ENCODE results near the gene ULK2. TPM values are rescaled to one million over a fixed set of nuclear protein-coding genes. Genes with fewer than 3 reads are reported as not detected.

ULK2 gene
- 9.4 TPM for polyA plus RNA-seq (2013, experiment 1 of 2)
- 9.0 TPM for polyA plus RNA-seq (2013, experiment 2 of 2)

DNA sequence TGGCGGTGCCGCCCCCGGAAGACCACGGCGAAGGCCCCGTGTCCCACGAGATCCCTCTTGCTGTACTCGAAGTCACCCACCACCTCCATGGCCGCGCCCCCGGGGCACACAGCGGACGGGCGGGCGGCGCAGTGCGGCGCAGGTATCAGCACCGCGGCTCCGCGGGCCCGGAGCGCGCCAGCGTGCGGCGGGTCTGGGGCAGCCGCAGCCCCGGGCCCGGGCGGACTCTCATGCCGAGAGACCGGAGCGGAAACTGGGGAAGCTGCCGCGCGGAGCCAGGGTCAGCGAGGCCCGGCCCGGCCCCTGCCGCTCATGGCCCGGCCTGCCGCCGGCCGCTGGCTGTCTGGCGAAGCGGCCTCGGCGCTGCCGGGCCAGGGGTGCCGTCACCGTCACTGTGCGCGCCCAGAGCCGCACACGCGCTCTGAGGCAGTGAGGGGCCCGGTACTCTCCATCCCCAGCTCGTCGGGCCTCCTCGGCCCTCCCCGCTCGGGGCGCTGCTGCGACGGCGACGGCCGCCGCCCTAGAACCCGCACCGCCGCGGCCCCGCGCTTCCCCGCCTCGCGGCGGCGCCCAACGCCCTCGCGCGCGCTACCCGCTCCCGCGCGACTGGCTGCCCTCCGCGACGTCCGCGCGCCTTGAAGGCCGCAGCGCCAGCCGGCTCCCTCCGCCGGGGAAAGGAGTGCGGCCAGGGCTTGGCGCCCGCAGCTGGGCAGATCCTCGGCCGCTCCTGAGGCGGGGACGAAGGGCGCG lies at the start of gene ULK2:
Gene ULK2, minus strand, starts transcription at position 608 of the 750 bp plus-strand sequence. Its CDS starts 519 bp downstream, at position 89.
- Histone ChIP-seq H2AFZ (ENCODE audit: low read depth, low read length) (peak within 1 kb of the TSS; percentile 89), H3K9me3 (ENCODE audit: control insufficient read depth, low read length) (no peaks in the 10 kb centered on the region), H3K23ac (ENCODE audit: low read length in 2 of 2) (peak within 1 kb of the TSS in 1 of 2 experiments; percentile 42), H2AK5ac (ENCODE audit: low read length, severe bottlenecking) (no peak within 1 kb of the TSS), H3K4me1 (ENCODE audit: control insufficient read depth, insufficient read depth, low read depth, low read length) (peaks cover 7% of the 10 kb centered on the region), H2BK5ac (ENCODE audit: low read depth, low read length, poor library complexity, severe bottlenecking) (no peak within 1 kb of the TSS), H2BK12ac (ENCODE audit: low read length in 2 of 2) (peak within 1 kb of the TSS in 1 of 2 experiments; percentile 26), H3K27me3 (ENCODE audit: control insufficient read depth in 1 of 2, insufficient read depth in 1 of 2, low read length in 2 of 2) (no peaks in the 10 kb centered on the region), H3K4ac (ENCODE audit: low read depth in 1 of 2, low read length in 2 of 2) (peak within 1 kb of the TSS; percentile 90 to 91), H3K14ac (ENCODE audit: low read length in 2 of 2) (peak within 1 kb of the TSS; percentile 89 to 97), H3K18ac (ENCODE audit: low read depth in 1 of 2, low read length in 2 of 2) (peak within 1 kb of the TSS; percentile 90 to 93), H2BK120ac (ENCODE audit: low read depth, low read length) (peak within 1 kb of the TSS; percentile 49), H3K27ac (ENCODE audit: low read length, poor library complexity, severe bottlenecking) (no peak within 1 kb of the TSS), H3K4me2 (ENCODE audit: low read length, poor library complexity, severe bottlenecking) (peak within 1 kb of the TSS; percentile 63), H3K79me1 (replicated peaks; ENCODE audit: low read length, poor library complexity, severe bottlenecking) (peaks cover 11% of the 10 kb centered on the region), H3K9ac (ENCODE audit: low read length) (peak within 1 kb of the TSS; percentile 87), H4K91ac (ENCODE audit: low read length) (peak within 1 kb of the TSS; percentile 97), H3K4me3 (ENCODE audit: insufficient read depth in 1 of 2, low read depth in 1 of 2, low read length in 2 of 2) (peak within 1 kb of the TSS; percentile 82 to 91), H2BK15ac (ENCODE audit: low read depth, poor library complexity, severe bottlenecking) (peak within 1 kb of the TSS; percentile 93), H4K8ac (ENCODE audit: low read length) (peak within 1 kb of the TSS; percentile 97), H3K36me3 (ENCODE audit: control insufficient read depth in 1 of 2, insufficient read depth in 2 of 2, low read depth in 1 of 2, low read length in 2 of 2) (peaks cover 0 to 13% of the 10 kb centered on the region in 2 experiments)
- WGBS: under 1% methylated on average over 99 of the region's 111 CpGs
- peak; percentile 72 for DNase-seq

- no peak overlapping the region for H2BK12ac ChIP-seq (ENCODE audit: low read length in 2 of 2)
- H2AFZ ChIP-seq (ENCODE audit: low read depth, low read length): no peak overlapping the region
- no peak overlapping the region for H2BK15ac ChIP-seq (ENCODE audit: low read depth, poor library complexity, severe bottlenecking)
- no peak for DNase-seq
- no peak overlapping the region for H3K9ac ChIP-seq (ENCODE audit: low read length)
- no peaks in the 10 kb centered on the region for H3K27me3 ChIP-seq (ENCODE audit: control insufficient read depth in 1 of 2, insufficient read depth in 1 of 2, low read length in 2 of 2)
- H3K4me3 ChIP-seq (ENCODE audit: insufficient read depth in 1 of 2, low read depth in 1 of 2, low read length in 2 of 2): no peak overlapping the region
- H3K4me1 ChIP-seq (ENCODE audit: control insufficient read depth, insufficient read depth, low read depth, low read length): peaks cover 3% of the 10 kb centered on the region
- H3K27ac ChIP-seq (ENCODE audit: low read length, poor library complexity, severe bottlenecking): no peak overlapping the region
- H4K8ac ChIP-seq (ENCODE audit: low read length): no peak overlapping the region
- H3K14ac ChIP-seq (ENCODE audit: low read length in 2 of 2): no peak overlapping the region
- no peak overlapping the region for H3K23ac ChIP-seq (ENCODE audit: low read length in 2 of 2)
- no peak overlapping the region for H3K18ac ChIP-seq (ENCODE audit: low read depth in 1 of 2, low read length in 2 of 2)
- peaks cover 15% of the 10 kb centered on the region for H3K79me1 ChIP-seq (replicated peaks; ENCODE audit: low read length, poor library complexity, severe bottlenecking)
- no peak overlapping the region for H2BK5ac ChIP-seq (ENCODE audit: low read depth, low read length, poor library complexity, severe bottlenecking)
- no peaks in the 10 kb centered on the region for H3K9me3 ChIP-seq (ENCODE audit: control insufficient read depth, low read length)
- H3K4me2 ChIP-seq (ENCODE audit: low read length, poor library complexity, severe bottlenecking): no peak overlapping the region
- no peak overlapping the region for H2AK5ac ChIP-seq (ENCODE audit: low read length, severe bottlenecking)
- no peak overlapping the region for H4K91ac ChIP-seq (ENCODE audit: low read length)
- WGBS: 94% methylated on average over 2 of the region's 2 CpGs
- H3K36me3 ChIP-seq (ENCODE audit: control insufficient read depth in 1 of 2, insufficient read depth in 2 of 2, low read depth in 1 of 2, low read length in 2 of 2): peaks cover 36 to 83% of the 10 kb centered on the region in 2 experiments
- H3K4ac ChIP-seq (ENCODE audit: low read depth in 1 of 2, low read length in 2 of 2): no peak overlapping the region
- no peak overlapping the region for H2BK120ac ChIP-seq (ENCODE audit: low read depth, low read length)
Observed at GRCh38 chr17:19915245-19915978, 47.7 kb upstream of the ULK2 start.

GRCh38 chr17:19911033-19911432 lies 43.3 kb upstream of the ULK2 start:
- Histone ChIP-seq H3K79me1 (replicated peaks; ENCODE audit: low read length, poor library complexity, severe bottlenecking) (peaks cover 13% of the 10 kb centered on the region), H3K27ac (ENCODE audit: low read length, poor library complexity, severe bottlenecking) (no peak overlapping the region), H2AK5ac (ENCODE audit: low read length, severe bottlenecking) (no peak overlapping the region), H3K23ac (ENCODE audit: low read length in 2 of 2) (no peak overlapping the region), H2BK12ac (ENCODE audit: low read length in 2 of 2) (no peak overlapping the region), H3K4me2 (ENCODE audit: low read length, poor library complexity, severe bottlenecking) (no peak overlapping the region), H2BK5ac (ENCODE audit: low read depth, low read length, poor library complexity, severe bottlenecking) (no peak overlapping the region), H3K27me3 (ENCODE audit: control insufficient read depth in 1 of 2, insufficient read depth in 1 of 2, low read length in 2 of 2) (no peaks in the 10 kb centered on the region), H3K9ac (ENCODE audit: low read length) (no peak overlapping the region), H4K91ac (ENCODE audit: low read length) (no peak overlapping the region), H2BK120ac (ENCODE audit: low read depth, low read length) (no peak overlapping the region), H3K14ac (ENCODE audit: low read length in 2 of 2) (no peak overlapping the region), H3K36me3 (ENCODE audit: control insufficient read depth in 1 of 2, insufficient read depth in 2 of 2, low read depth in 1 of 2, low read length in 2 of 2) (peaks cover 26 to 89% of the 10 kb centered on the region in 2 experiments), H2BK15ac (ENCODE audit: low read depth, poor library complexity, severe bottlenecking) (no peak overlapping the region), H3K18ac (ENCODE audit: low read depth in 1 of 2, low read length in 2 of 2) (no peak overlapping the region), H3K4me3 (ENCODE audit: insufficient read depth in 1 of 2, low read depth in 1 of 2, low read length in 2 of 2) (no peak overlapping the region), H3K4me1 (ENCODE audit: control insufficient read depth, insufficient read depth, low read depth, low read length) (peaks cover 3% of the 10 kb centered on the region), H2AFZ (ENCODE audit: low read depth, low read length) (no peak overlapping the region), H3K4ac (ENCODE audit: low read depth in 1 of 2, low read length in 2 of 2) (no peak overlapping the region), H4K8ac (ENCODE audit: low read length) (no peak overlapping the region), H3K9me3 (ENCODE audit: control insufficient read depth, low read length) (no peaks in the 10 kb centered on the region)
- WGBS: 94% methylated on average over 2 of the region's 2 CpGs
- no peak for DNase-seq

DNA sequence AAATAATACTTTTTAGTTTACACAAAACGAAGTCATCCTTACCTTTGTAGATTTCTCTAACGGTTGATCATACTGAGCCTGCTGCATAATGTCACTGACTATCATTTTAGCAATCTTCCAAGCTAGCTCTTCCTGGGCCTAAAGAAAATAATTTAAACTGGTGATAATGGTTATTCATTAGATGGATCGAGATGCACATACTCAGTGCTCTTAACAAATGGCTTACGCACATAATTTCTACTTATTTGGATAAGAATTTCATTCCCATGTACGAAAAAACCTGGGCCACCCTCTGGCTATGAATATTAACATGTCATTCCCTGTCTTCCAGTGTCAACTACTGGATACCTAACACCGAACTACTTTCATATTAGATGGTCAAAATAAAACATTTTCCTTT lies 41.4 kb upstream of the ULK2 start:
- no peak for DNase-seq
- Histone ChIP-seq H3K4me1 (ENCODE audit: control insufficient read depth, insufficient read depth, low read depth, low read length) (no peaks in the 10 kb centered on the region), H2BK5ac (ENCODE audit: low read depth, low read length, poor library complexity, severe bottlenecking) (no peak overlapping the region), H3K27me3 (ENCODE audit: control insufficient read depth in 1 of 2, insufficient read depth in 1 of 2, low read length in 2 of 2) (no peaks in the 10 kb centered on the region), H2BK12ac (ENCODE audit: low read length in 2 of 2) (no peak overlapping the region), H2BK120ac (ENCODE audit: low read depth, low read length) (no peak overlapping the region), H2AK5ac (ENCODE audit: low read length, severe bottlenecking) (no peak overlapping the region), H4K91ac (ENCODE audit: low read length) (no peak overlapping the region), H2BK15ac (ENCODE audit: low read depth, poor library complexity, severe bottlenecking) (no peak overlapping the region), H3K36me3 (ENCODE audit: control insufficient read depth in 1 of 2, insufficient read depth in 2 of 2, low read depth in 1 of 2, low read length in 2 of 2) (peaks cover 30 to 82% of the 10 kb centered on the region in 2 experiments), H3K14ac (ENCODE audit: low read length in 2 of 2) (no peak overlapping the region), H3K79me1 (replicated peaks; ENCODE audit: low read length, poor library complexity, severe bottlenecking) (peaks cover 7% of the 10 kb centered on the region), H3K4ac (ENCODE audit: low read depth in 1 of 2, low read length in 2 of 2) (no peak overlapping the region), H3K9me3 (ENCODE audit: control insufficient read depth, low read length) (no peaks in the 10 kb centered on the region), H3K18ac (ENCODE audit: low read depth in 1 of 2, low read length in 2 of 2) (no peak overlapping the region), H3K9ac (ENCODE audit: low read length) (no peak overlapping the region), H3K27ac (ENCODE audit: low read length, poor library complexity, severe bottlenecking) (no peak overlapping the region), H2AFZ (ENCODE audit: low read depth, low read length) (no peak overlapping the region), H3K23ac (ENCODE audit: low read length in 2 of 2) (no peak overlapping the region), H3K4me3 (ENCODE audit: insufficient read depth in 1 of 2, low read depth in 1 of 2, low read length in 2 of 2) (no peak overlapping the region), H4K8ac (ENCODE audit: low read length) (no peak overlapping the region), H3K4me2 (ENCODE audit: low read length, poor library complexity, severe bottlenecking) (no peak overlapping the region)
- WGBS: over 99% methylated on average over 6 of the region's 6 CpGs

Data from mesenchymal stem cell (in vitro differentiated cells and primary cell).